ENCODE measurements around the gene EPHA4. TPM values are rescaled to one million over a fixed set of nuclear protein-coding genes. Genes with fewer than 3 reads are reported as not detected.
A peak's percentile ranks its signal among the peaks of the same experiment; 100 is the strongest.

Gene EPHA4
- total and polyA plus RNA-seq, 7 experiments from 2014 or later = 8.3 to 42.8 (median 25.3) TPM

- peaks cover 0 to 3% (median 0%) of the 10 kb centered on the region in 7 donors for H3K4me1 Mint-ChIP-seq
- CTCF ChIA-PET = no interaction called here
- peak overlapping the region in 1 of 9 donors; percentile 59 for H3K27ac Mint-ChIP-seq
- Histone ChIP-seq H3K27ac (ENCODE audit: low read depth, low read length) (no peak overlapping the region), H3K27me3 (ENCODE audit: control insufficient read depth in 2 of 2, insufficient read depth in 2 of 2, low read length in 2 of 2) (no peaks in the 10 kb centered on the region), H3K4me1 (ENCODE audit: control insufficient read depth in 2 of 2, insufficient read depth in 2 of 2, low read length in 2 of 2) (no peaks in the 10 kb centered on the region), H3K9me3 (ENCODE audit: control insufficient read depth in 2 of 3, low read length in 3 of 3) (no peaks in the 10 kb centered on the region), H3K4me3 (ENCODE audit: low read length) (no peak overlapping the region), H3K36me3 (ENCODE audit: control insufficient read depth in 2 of 3, insufficient read depth in 3 of 3, low read length in 3 of 3) (no peaks in the 10 kb centered on the region)
- ATAC-seq (no peak), DNase-seq (no peak)
- intact Hi-C loops (cut with micrococcal nuclease) = no loop called here
- H3K4me3 Mint-ChIP-seq = no peak overlapping the region
- peaks cover 0 to 14% (median 0%) of the 10 kb centered on the region in 5 donors for H3K36me3 Mint-ChIP-seq
- H3K9me3 Mint-ChIP-seq = no peaks in the 10 kb centered on the region
- peaks cover 0 to 1% (median 0%) of the 10 kb centered on the region in 5 donors for H3K27me3 Mint-ChIP-seq
- POLR2A ChIA-PET = no interaction called here
Observed at GRCh38 chr2:221476195-221476594, 95.9 kb downstream of the EPHA4 start.

- H3K27ac ChIP-seq (ENCODE audit: low read depth, low read length) = no peak overlapping the region
- ATAC-seq (no peak), DNase-seq (no peak)
- no peaks in the 10 kb centered on the region for H3K27me3 ChIP-seq (ENCODE audit: control insufficient read depth in 2 of 2, insufficient read depth in 2 of 2, low read length in 2 of 2)
- Mint-ChIP-seq H3K4me3 (no peak overlapping the region), H3K27ac (peak overlapping the region in 2 of 9 donors; percentile 6 to 17), H3K27me3 (peaks cover 0 to 10% (median 0%) of the 10 kb centered on the region in 5 donors), H3K9me3 (peaks cover 0 to 3% (median 0%) of the 10 kb centered on the region in 11 donors), H3K36me3 (peaks cover 0 to 4% (median 3%) of the 10 kb centered on the region in 5 donors), H3K4me1 (peaks cover 0 to 5% (median 0%) of the 10 kb centered on the region in 7 donors)
- CTCF ChIA-PET = no interaction called here
- intact Hi-C loops (cut with micrococcal nuclease) = no loop called here
- no peak overlapping the region for H3K4me3 ChIP-seq (ENCODE audit: low read length)
- POLR2A ChIA-PET = no interaction called here
- H3K4me1 ChIP-seq (ENCODE audit: control insufficient read depth in 2 of 2, insufficient read depth in 2 of 2, low read length in 2 of 2) = no peaks in the 10 kb centered on the region
- H3K36me3 ChIP-seq (ENCODE audit: control insufficient read depth in 2 of 3, insufficient read depth in 3 of 3, low read length in 3 of 3) = no peaks in the 10 kb centered on the region
- no peaks in the 10 kb centered on the region for H3K9me3 ChIP-seq (ENCODE audit: control insufficient read depth in 2 of 3, low read length in 3 of 3)
Observed at GRCh38 chr2:221473451-221473850, 98.7 kb downstream of the EPHA4 start.

- Histone ChIP-seq H3K4me1 (ENCODE audit: control insufficient read depth in 2 of 2, insufficient read depth in 2 of 2, low read length in 2 of 2) (peaks cover 15 to 18% of the 10 kb centered on the region in 2 donors), H3K4me3 (ENCODE audit: low read length) (no peak overlapping the region), H3K36me3 (ENCODE audit: control insufficient read depth in 2 of 3, insufficient read depth in 3 of 3, low read length in 3 of 3) (no peaks in the 10 kb centered on the region), H3K27ac (ENCODE audit: low read depth, low read length) (no peak overlapping the region), H3K9me3 (ENCODE audit: control insufficient read depth in 2 of 3, low read length in 3 of 3) (no peaks in the 10 kb centered on the region), H3K27me3 (ENCODE audit: control insufficient read depth in 2 of 2, insufficient read depth in 2 of 2, low read length in 2 of 2) (no peaks in the 10 kb centered on the region)
- POLR2A ChIA-PET = no interaction called here
- Mint-ChIP-seq H3K9me3 (peaks cover 0 to 3% (median 0%) of the 10 kb centered on the region in 11 donors), H3K27ac (no peak overlapping the region), H3K27me3 (peaks cover 0 to 21% (median 0%) of the 10 kb centered on the region in 5 donors), H3K36me3 (peaks cover 0 to 8% (median 0%) of the 10 kb centered on the region in 5 donors), H3K4me3 (no peak overlapping the region), H3K4me1 (peaks cover 14 to 40% (median 31%) of the 10 kb centered on the region in 7 donors)
- no peak for ATAC-seq
- DNase-seq = no peak
- intact Hi-C loops (cut with micrococcal nuclease) = no loop called here
- CTCF ChIA-PET = no interaction called here
Observed at GRCh38 chr2:221468317-221468716, 103.8 kb downstream of the EPHA4 start.

GRCh38 chr2:221467610-221468009 is 104.5 kb downstream of the EPHA4 start:
- no peak for ATAC-seq
- CTCF ChIA-PET = interaction anchor here (0.7 kb wide), 1 partner anchor 26 kb away, joined by 4 read pairs; no protein-coding TSS in a partner anchor

GRCh38 chr2:221466744-221467143 is 105.4 kb downstream of the EPHA4 start:
- no peak for ATAC-seq
- no peaks in the 10 kb centered on the region for H3K9me3 ChIP-seq (ENCODE audit: control insufficient read depth in 2 of 3, low read length in 3 of 3)
- intact Hi-C loops (cut with micrococcal nuclease) = no loop called here
- no peaks in the 10 kb centered on the region for H3K27me3 ChIP-seq (ENCODE audit: control insufficient read depth in 2 of 2, insufficient read depth in 2 of 2, low read length in 2 of 2)
- no peaks in the 10 kb centered on the region for H3K36me3 ChIP-seq (ENCODE audit: control insufficient read depth in 2 of 3, insufficient read depth in 3 of 3, low read length in 3 of 3)
- H3K9me3 Mint-ChIP-seq = peaks cover 0 to 3% (median 0%) of the 10 kb centered on the region in 11 donors
- POLR2A ChIA-PET = no interaction called here
- H3K4me3 ChIP-seq (ENCODE audit: low read length) = no peak overlapping the region
- H3K27ac Mint-ChIP-seq = peak overlapping the region in 5 of 9 donors; percentile 19 to 63 (median 47)
- peaks cover 15 to 23% of the 10 kb centered on the region in 2 donors for H3K4me1 ChIP-seq (ENCODE audit: control insufficient read depth in 2 of 2, insufficient read depth in 2 of 2, low read length in 2 of 2)
- peaks cover 0 to 10% (median 0%) of the 10 kb centered on the region in 5 donors for H3K36me3 Mint-ChIP-seq
- H3K27ac ChIP-seq (ENCODE audit: low read depth, low read length) = no peak overlapping the region
- peak overlapping the region in 1 of 10 donors; percentile 3 for H3K4me3 Mint-ChIP-seq
- peaks cover 0 to 28% (median 0%) of the 10 kb centered on the region in 5 donors for H3K27me3 Mint-ChIP-seq
- no peak for DNase-seq
- CTCF ChIA-PET = no interaction called here
- H3K4me1 Mint-ChIP-seq = peaks cover 16 to 49% (median 39%) of the 10 kb centered on the region in 7 donors

More at GRCh38 chr2:221467610-221468009, 104.5 kb downstream of the EPHA4 start:
- Histone ChIP-seq H3K27me3 (ENCODE audit: control insufficient read depth in 2 of 2, insufficient read depth in 2 of 2, low read length in 2 of 2) (no peaks in the 10 kb centered on the region), H3K4me1 (ENCODE audit: control insufficient read depth in 2 of 2, insufficient read depth in 2 of 2, low read length in 2 of 2) (peaks cover 15 to 23% of the 10 kb centered on the region in 2 donors), H3K27ac (ENCODE audit: low read depth, low read length) (no peak overlapping the region), H3K9me3 (ENCODE audit: control insufficient read depth in 2 of 3, low read length in 3 of 3) (no peaks in the 10 kb centered on the region), H3K4me3 (ENCODE audit: low read length) (no peak overlapping the region), H3K36me3 (ENCODE audit: control insufficient read depth in 2 of 3, insufficient read depth in 3 of 3, low read length in 3 of 3) (no peaks in the 10 kb centered on the region)
- H3K27me3 Mint-ChIP-seq = peaks cover 0 to 26% (median 0%) of the 10 kb centered on the region in 5 donors
- peak overlapping the region in 1 of 9 donors; percentile 63 for H3K27ac Mint-ChIP-seq
- peaks cover 16 to 48% (median 38%) of the 10 kb centered on the region in 7 donors for H3K4me1 Mint-ChIP-seq
- intact Hi-C loops (cut with micrococcal nuclease) = no loop called here
- peaks cover 0 to 8% (median 0%) of the 10 kb centered on the region in 5 donors for H3K36me3 Mint-ChIP-seq
- no peak overlapping the region for H3K4me3 Mint-ChIP-seq
- DNase-seq = no peak
- H3K9me3 Mint-ChIP-seq = peaks cover 0 to 3% (median 0%) of the 10 kb centered on the region in 11 donors
- POLR2A ChIA-PET = no interaction called here

- ChIA-PET POLR2A (no interaction called here), CTCF (no interaction called here)
- Histone ChIP-seq H3K27me3 (ENCODE audit: control insufficient read depth in 2 of 2, insufficient read depth in 2 of 2, low read length in 2 of 2) (no peaks in the 10 kb centered on the region), H3K4me3 (ENCODE audit: low read length) (no peak overlapping the region), H3K36me3 (ENCODE audit: control insufficient read depth in 2 of 3, insufficient read depth in 3 of 3, low read length in 3 of 3) (no peaks in the 10 kb centered on the region), H3K4me1 (ENCODE audit: control insufficient read depth in 2 of 2, insufficient read depth in 2 of 2, low read length in 2 of 2) (peaks cover 15 to 23% of the 10 kb centered on the region in 2 donors), H3K9me3 (ENCODE audit: control insufficient read depth in 2 of 3, low read length in 3 of 3) (no peaks in the 10 kb centered on the region), H3K27ac (ENCODE audit: low read depth, low read length) (no peak overlapping the region)
- ATAC-seq (peak; percentile 50), DNase-seq (no peak)
- H3K27ac Mint-ChIP-seq = peak overlapping the region in 4 of 9 donors; percentile 14 to 84 (median 28)
- peaks cover 0 to 3% (median 0%) of the 10 kb centered on the region in 11 donors for H3K9me3 Mint-ChIP-seq
- H3K36me3 Mint-ChIP-seq = peaks cover 0 to 10% (median 0%) of the 10 kb centered on the region in 5 donors
- peak overlapping the region in 3 of 10 donors; percentile 8 to 40 (median 18) for H3K4me3 Mint-ChIP-seq
- intact Hi-C loops (cut with micrococcal nuclease) = no loop called here
- H3K4me1 Mint-ChIP-seq = peaks cover 16 to 49% (median 39%) of the 10 kb centered on the region in 7 donors
- peaks cover 0 to 33% (median 0%) of the 10 kb centered on the region in 5 donors for H3K27me3 Mint-ChIP-seq
Observed at GRCh38 chr2:221465776-221466175, 106.3 kb downstream of the EPHA4 start.
